A673 (cell line): ENCODE results near the gene TP53INP2. TPM values are rescaled to one million over a fixed set of nuclear protein-coding genes. Genes with fewer than 3 reads are reported as not detected.

ENCODE experiments used
- BruUV-seq: library from RNA; stranded (reverse); fragments of 400-500 nt; replicated peaks from 2 replicates; lab custom pipeline; 2021; lab: Mats Ljungman, UMichigan
- CTCF ChIA-PET: fragments of 300-600 bp; sonication (Branson Sonifier 250); formaldehyde crosslinking; loops from one replicate; lab custom pipeline; 2022; ENCODE audit warnings: antibody characterized with exemption; lab: Charles Lee
- POLR2A ChIA-PET: fragments of 300-600 bp; sonication (Branson Sonifier 250); formaldehyde crosslinking; loops from one replicate; lab custom pipeline; 2022; ENCODE audit warnings: antibody characterized with exemption; ENCODE audit not compliant: low non-redundant PET; lab: Charles Lee
- DNase-seq: peaks from one replicate; pipeline ENCODE4 v3.0.0-alpha.2; 2015; ENCODE audit warnings: low spot score
- H3K27ac ChIP-seq: fragments of 200-600 bp; sonication (generic); 2 replicates; pipeline ENCODE4 v1.5.1; 2016; ENCODE audit warnings: mixed run types, low read depth, mild to moderate bottlenecking, mixed read lengths, antibody characterized with exemption, low read length; ENCODE audit not compliant: poor library complexity, severe bottlenecking
- H3K27me3 ChIP-seq: fragments of 200-600 bp; sonication (generic); replicated peaks from 2 replicates; pipeline ENCODE4 v1.6.1; 2017; ENCODE audit warnings: mixed run types, low read depth, mild to moderate bottlenecking, mixed read lengths, antibody characterized with exemption, low read length; ENCODE audit not compliant: insufficient read depth, poor library complexity
- H3K36me3 ChIP-seq: fragments of 200-600 bp; sonication (generic); 2 replicates; pipeline ENCODE4 v1.6.1; 2016; ENCODE audit warnings: mixed run types, mild to moderate bottlenecking, mixed read lengths, antibody characterized with exemption, low read length; ENCODE audit not compliant: insufficient read depth, poor library complexity, severe bottlenecking
- H3K4me1 ChIP-seq: fragments of 200-600 bp; sonication (generic); 2 replicates; pipeline ENCODE4 v1.6.1; 2017; ENCODE audit warnings: mixed run types, mild to moderate bottlenecking, mixed read lengths, antibody characterized with exemption, low read length; ENCODE audit not compliant: insufficient read depth, poor library complexity, severe bottlenecking
- H3K4me3 ChIP-seq: fragments of 200-600 bp; sonication (generic); 2 replicates; pipeline ENCODE4 v1.5.1; 2016; ENCODE audit warnings: low read depth, mixed run types, mild to moderate bottlenecking, mixed read lengths, low read length; ENCODE audit not compliant: poor library complexity, severe bottlenecking
- H3K9me3 ChIP-seq: fragments of 200-600 bp; sonication (generic); 2 replicates; pipeline ENCODE4 v1.6.1; 2016; ENCODE audit warnings: mixed run types, low read depth, mild to moderate bottlenecking, mixed read lengths, antibody characterized with exemption, low read length; ENCODE audit not compliant: poor library complexity, severe bottlenecking
- CTCF ChIP-seq: fragments of 300-800, 200-600 bp; sonication (generic); conservative IDR thresholded peaks from 2 replicates; pipeline ENCODE4 v1.5.1; 2017; ENCODE audit warnings: low read depth, mild to moderate bottlenecking, antibody characterized with exemption, low read length, moderate library complexity, mixed read lengths
- EZH2 ChIP-seq: fragments of 200-600 bp; sonication (generic); IDR thresholded peaks from 2 replicates; pipeline ENCODE4 v1.6.1; 2017; ENCODE audit warnings: borderline replicate concordance, low read depth, mild to moderate bottlenecking, mixed read lengths, antibody characterized with exemption, low read length; ENCODE audit not compliant: poor library complexity, severe bottlenecking
- intact Hi-C: fragments of 100-400 bp; cut with micrococcal nuclease; formaldehyde crosslinking; loops from one replicate; pipeline ENCODE4 v1.10.0; 2022; ENCODE audit not compliant: unreplicated experiment
- total RNA-seq: library from RNA; stranded (reverse); gene quantifications from 2 replicates; pipeline ENCODE4 v1.2.3, GENCODE V29; 2021

Gene TP53INP2
- total RNA-seq, 1 experiment from 2014 or later: 7.2 TPM

GRCh38 chr20:34709044-34709830 is 5.1 kb downstream of the TP53INP2 start:
- Histone ChIP-seq H3K27me3 (no peaks in the 10 kb centered on the region), H3K27ac (peak overlapping the region; percentile 84), H3K36me3 (no peaks in the 10 kb centered on the region), H3K4me3 (peak overlapping the region; percentile 72), H3K4me1 (peaks cover 21% of the 10 kb centered on the region), H3K9me3 (no peaks in the 10 kb centered on the region)
- CTCF ChIA-PET: interaction anchor here (0.6 to 2.3 kb wide), 3 partner anchors 186 to 397 kb away, joined by 4 to 15 read pairs (median 4); no protein-coding TSS in a partner anchor
- BruUV-seq: no TSS peak
- peak; percentile 81 for DNase-seq
- TF ChIP-seq CTCF: no peak
- no peak for TF ChIP-seq EZH2
- intact Hi-C loops: loop anchor here (5.0 kb wide), 3 partner anchors 152 to 397 kb away; partner anchors contain the start of gene MAP1LC3A
- POLR2A ChIA-PET: interaction anchor here (0.7 kb wide), 2 partner anchors 41 to 602 kb away, joined by 5 read pairs; no protein-coding TSS in a partner anchor

DNA sequence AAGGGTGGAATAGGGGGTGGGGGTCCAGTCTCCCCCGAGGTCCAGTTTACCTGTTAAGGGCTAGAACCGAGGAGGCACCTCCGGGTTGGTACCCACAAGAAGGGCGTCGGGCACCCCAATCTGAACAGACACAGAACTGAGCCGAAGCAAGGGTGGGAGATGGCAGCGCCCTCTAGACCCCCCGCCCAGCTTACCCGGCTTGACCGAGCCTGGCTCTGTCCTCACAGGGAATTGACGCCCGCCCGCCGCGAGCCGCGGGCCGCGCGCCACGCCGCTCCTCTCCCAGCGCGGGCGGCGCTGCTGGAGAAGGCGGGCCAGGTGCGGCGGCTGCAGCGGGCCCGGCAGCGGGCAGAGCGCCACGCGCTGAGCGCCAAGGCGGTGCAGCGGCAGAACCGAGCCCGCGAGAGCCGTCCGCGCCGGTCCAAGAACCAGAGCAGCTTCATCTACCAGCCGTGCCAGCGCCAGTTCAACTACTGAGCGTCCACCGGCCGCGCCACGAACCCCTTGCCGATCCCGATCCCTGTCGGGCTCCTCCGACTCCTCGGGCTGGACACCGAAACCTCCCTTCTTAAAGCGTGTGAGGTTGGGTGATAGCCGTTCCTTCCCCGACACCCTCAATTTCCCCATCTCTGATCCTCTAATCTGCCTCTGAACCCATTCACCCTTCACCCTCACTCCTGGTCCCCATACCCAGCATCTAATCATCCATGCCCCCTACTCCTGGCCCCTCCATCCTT is 5.9 kb downstream of the TP53INP2 start:
- peak; percentile 70 for DNase-seq
- BruUV-seq: no TSS peak
- intact Hi-C loops: loop anchor here (5.0 kb wide), 3 partner anchors 153 to 398 kb away; partner anchors contain the start of gene MAP1LC3A
- Histone ChIP-seq H3K4me1 (peaks cover 18% of the 10 kb centered on the region), H3K36me3 (no peaks in the 10 kb centered on the region), H3K9me3 (no peaks in the 10 kb centered on the region), H3K27me3 (no peaks in the 10 kb centered on the region), H3K27ac (peak overlapping the region; percentile 84), H3K4me3 (peak overlapping the region; percentile 72)
- ChIA-PET POLR2A (no interaction called here), CTCF (interaction anchor here (0.5 to 0.6 kb wide), 3 partner anchors 208 to 671 kb away, joined by 3 to 5 read pairs (median 4); no protein-coding TSS in a partner anchor)
- TF ChIP-seq CTCF: peak; percentile 56
- TF ChIP-seq EZH2: no peak

DNA sequence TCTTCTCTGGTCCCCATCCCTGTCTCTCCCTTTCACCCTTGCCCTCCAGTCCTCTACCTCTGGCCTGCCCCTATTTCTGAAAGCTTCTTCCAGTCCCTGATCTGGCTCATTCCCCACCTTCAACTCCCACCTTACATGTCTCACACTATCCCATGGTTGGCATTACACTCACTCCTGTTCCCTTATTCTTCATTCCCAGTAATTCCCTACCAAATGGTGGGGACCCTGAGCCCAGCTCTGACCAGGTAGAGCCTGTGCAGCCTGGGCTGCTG is 6.4 kb downstream of the TP53INP2 start:
- Histone ChIP-seq H3K4me3 (peak overlapping the region; percentile 72), H3K36me3 (no peaks in the 10 kb centered on the region), H3K27ac (no peak overlapping the region), H3K9me3 (no peaks in the 10 kb centered on the region), H3K4me1 (peaks cover 17% of the 10 kb centered on the region), H3K27me3 (no peaks in the 10 kb centered on the region)
- no peak for DNase-seq
- ChIA-PET POLR2A (no interaction called here), CTCF (no interaction called here)
- intact Hi-C loops: no loop called here
- no peak for TF ChIP-seq EZH2
- TF ChIP-seq CTCF: no peak
- BruUV-seq: no TSS peak
